HG03196 (cell line): Measurements from ENCODE around the gene HCN1.
"Not testable (repeated sequence)": the region's sequence is repeated elsewhere in the genome, so short reads cannot be mapped to it uniquely, and the experiment has no call there.

ENCODE experiments used
- ATAC-seq: cut with Tn5 transposase; IDR thresholded peaks from one replicate; pipeline ENCODE4 v1.9.1; 2021; ENCODE audit not compliant: unreplicated experiment

HCN1 gene

DNA sequence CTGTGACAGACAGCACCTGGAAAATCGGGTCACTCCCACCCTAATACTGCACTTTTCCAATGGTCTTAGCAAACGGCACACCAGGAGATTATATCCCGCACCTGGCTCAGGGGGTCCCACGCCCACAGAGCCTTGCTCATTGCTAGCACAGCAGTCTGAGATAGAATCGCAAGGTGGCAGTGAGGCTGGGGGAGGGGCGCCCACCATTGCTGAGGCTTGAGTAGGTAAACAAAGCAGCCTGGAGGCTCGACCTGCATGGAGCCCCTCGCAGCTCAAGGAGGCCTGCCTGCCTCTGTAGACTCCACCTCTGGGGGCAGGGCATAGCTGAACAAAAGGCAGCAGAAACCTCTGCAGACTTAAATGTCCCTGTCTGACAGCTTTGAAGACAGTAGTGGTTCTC lies 383.6 kb downstream of the HCN1 start:
- not testable (repeated sequence) for ATAC-seq

DNA sequence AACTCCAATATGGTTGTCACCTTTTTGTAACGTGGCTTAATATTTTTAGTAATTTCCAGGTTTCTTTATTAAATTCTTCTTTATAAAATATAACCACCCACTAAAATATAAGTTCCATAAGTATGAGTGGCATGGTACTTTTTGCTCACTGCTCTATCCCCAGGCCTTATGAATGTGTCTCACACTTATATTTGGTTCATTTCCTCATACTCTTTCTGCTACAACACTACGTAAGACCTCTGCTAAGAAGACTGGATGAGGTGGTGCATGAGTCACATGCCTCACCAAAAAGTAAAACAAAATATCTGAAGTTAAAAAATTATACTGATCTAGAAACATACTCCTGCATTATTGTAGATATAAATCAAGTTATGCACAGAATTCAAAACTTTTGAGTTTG lies 400.9 kb downstream of the HCN1 start:
- no peak for ATAC-seq

DNA sequence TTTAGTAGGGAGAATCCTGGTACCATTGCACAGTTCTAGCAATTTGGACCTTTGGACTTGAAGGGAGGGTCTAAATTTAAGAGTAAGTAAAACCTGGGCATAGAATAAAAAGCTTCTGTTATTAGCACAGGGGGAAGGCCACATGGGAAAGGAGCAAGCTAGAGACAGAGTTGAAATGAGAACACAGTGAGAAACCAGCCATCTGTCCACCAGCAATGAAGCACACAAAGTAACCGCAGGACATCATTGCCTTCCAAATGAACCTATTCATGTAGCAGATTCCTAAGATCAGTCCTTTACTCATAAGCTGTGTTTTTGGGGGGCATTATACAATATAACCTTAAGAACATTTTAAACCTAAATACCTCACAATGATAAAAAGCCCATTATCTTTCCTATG lies 407.4 kb downstream of the HCN1 start:
- no peak for ATAC-seq

DNA sequence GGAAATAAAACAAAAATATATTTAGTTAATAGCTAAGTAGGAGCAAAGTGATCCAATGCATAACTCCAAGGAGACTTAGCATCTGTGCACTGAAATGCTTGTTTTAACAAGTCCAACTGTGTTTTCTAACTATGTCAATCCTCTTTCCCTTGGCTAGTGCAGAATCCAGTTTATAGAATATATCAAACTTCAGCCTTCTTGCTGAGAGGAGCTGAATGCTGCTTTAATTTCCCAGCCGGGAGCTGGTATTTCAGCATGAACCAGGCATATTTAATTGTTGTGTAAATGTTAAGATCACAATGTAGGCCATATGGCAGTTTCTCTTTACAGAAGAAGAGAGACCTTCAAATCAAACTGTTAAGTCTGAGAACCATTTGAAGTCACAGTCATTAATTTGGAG lies 411.7 kb downstream of the HCN1 start:
- no peak for ATAC-seq

DNA sequence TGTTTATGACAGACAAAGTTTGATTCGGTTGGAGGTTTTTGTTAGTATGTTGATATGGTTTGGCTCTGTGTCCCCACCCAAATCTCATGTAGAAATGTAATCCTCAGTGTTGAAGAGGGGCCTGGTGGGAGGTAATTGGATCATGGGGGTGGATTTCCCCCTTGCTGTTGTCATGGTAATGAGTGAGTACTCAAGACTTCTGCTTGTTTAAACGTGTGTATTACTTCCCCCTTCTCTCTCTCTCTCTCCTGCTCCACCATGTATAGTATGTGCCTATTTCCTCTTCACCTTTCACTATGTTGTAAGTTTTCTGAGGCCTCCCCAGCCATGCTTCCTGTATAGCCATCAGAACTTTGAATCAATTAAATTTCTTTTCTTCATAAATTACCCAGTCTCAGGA lies 415.1 kb downstream of the HCN1 start:
- no peak for ATAC-seq

DNA sequence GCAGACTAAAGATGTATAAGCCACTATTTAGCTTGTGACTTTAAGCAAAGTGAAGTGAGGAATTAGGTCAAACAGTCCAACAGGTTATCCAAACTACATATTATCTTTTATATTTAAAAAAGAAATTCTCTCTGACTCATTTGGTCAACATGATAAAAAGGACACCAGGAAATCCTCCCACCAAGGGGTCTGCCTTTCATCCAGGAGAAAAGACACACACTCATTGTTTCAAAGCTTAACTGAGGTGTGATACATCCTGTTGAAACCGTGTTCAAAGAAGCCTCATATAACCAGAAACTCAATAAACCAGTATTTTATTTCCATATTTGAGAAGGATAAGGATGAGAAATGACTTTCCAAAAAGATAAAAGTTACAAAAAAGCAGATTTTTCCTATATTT lies 417.1 kb downstream of the HCN1 start:
- no peak for ATAC-seq

DNA sequence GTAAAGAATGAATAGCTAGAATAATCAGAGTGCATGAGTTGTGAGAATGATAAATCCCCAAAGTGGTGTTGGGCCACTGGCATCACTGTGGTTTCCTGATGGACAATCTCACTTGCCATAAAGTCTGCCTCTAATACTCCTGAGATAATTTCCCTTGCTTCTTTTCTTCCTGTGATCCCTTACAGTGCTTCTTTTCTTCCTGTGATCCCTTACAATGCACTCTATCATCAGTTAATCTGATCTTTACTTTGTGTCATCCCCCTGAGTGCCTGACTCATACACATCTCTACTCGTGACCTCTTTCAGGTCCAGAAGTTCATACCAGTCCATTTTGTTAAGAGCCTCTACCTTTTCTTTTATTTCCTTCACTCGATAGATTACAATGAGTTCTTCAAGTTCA lies 418.3 kb downstream of the HCN1 start:
- ATAC-seq: no peak

DNA sequence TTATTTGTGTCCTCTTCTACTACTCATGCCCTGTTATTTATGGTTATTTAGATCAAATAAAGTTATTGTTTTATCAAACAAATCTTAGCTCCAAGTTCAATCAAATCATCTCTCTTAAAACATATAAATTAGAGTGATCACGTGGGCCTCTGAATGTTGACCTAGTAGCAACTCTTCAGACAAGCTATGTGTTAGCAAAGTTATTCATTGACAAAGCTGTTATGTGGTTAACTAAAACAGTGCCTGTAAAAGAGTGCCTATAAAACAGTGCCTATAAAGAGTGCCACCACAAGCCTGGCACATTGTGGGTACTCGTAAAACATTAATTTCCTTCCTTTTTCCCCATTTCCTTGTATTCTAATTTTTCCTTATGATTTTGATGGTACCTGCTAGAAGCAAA lies 421.9 kb downstream of the HCN1 start:
- no peak for ATAC-seq

DNA sequence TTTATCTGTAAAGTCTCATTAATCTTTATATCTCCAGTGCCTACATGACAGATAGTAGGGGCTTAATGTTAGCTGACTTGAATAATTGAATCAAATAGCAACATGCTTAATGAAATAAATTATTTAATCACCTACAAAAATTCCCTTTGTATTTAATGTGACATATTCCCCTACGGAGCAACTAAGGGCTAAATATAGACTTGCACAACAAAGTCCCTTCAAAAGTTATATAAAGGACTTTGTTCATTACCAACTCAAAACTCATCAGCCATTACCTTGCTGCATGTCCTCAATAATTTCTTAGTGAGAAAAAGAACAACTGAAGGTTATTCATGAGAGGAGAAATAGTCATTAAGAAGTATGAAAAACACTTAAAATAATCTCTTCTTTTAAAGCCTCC lies 424.6 kb downstream of the HCN1 start:
- ATAC-seq: no peak

DNA sequence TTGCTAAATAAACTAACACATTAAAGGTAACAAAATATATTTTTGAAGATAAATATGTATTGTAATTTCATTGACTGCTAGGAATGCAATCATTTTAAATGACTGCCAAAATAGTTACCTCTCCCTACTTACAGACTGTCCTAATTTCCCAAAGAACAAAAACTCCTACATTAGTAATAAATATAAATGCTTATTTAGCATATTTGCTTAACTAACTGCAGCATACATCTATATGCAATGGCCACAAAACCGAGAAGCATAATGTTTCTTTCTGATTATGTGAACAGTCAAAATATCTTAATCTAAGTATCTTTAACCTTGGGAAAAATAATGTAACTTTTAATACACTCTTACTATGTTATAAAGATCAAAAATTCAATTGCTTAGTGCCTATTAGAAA lies 431.7 kb downstream of the HCN1 start:
- ATAC-seq: no peak

DNA sequence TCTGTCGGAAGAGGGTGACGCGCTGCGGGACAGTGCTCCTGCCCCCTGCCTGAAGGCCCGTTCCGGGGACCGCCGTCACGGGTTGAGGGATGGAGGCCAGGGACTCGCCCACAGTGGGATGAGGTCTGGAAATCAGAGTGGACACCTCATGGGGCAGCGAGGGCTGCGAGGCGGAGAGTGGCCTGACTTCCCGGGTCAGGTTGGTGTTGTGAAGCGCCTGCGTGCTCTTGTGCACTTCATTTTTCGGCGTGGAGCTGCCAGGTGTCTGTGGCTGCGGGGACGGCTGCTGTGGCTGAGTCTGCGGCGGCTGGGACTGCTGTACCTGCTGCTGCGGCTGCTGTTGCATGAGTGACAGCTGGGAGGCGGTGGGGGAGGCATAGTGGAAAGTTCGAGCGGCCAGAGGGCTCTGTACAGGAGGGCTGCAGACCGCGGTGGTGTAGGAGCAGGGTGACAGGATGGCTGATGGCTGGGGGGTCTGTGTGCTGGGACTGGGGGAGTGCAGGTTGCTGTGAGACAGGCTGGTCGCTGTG lies 434.1 kb downstream of the HCN1 start:
- ATAC-seq: no peak

DNA sequence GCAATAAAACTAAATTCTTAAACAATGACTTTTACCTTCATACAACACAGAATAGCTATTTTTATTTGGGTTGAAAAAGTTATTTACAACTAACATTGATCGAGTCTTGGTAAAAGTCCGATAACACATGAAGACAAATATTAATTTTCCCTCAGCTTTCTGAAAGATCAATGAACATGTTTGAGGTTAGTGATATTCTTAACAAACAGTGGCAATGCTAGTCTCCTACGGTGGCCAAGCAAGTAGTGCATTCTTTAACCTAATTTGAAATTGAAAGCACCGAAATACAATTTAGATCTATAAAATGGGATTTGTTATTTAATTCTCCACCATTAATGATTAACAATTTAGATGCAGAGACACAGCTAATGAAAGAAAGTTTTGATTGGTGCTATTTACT lies 435.1 kb downstream of the HCN1 start:
- no peak for ATAC-seq

DNA sequence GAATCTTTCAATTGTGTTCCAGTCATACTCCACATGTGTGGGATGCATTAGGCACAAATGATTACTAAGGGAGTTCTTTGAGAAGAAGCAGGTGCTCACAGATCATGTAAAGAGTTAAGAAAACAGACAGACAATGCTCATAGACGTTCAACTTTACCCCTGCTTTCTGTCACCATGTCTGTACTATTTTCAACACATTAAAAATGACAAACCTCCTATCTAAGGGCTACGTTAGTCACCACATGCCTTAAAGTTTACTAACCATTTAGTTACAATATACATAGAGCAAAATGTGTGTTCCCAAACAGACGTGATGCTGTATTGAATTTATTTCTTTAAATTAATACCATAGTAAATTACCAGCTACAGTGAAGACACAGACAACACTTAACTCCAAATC lies 435.9 kb downstream of the HCN1 start:
- ATAC-seq: no peak

DNA sequence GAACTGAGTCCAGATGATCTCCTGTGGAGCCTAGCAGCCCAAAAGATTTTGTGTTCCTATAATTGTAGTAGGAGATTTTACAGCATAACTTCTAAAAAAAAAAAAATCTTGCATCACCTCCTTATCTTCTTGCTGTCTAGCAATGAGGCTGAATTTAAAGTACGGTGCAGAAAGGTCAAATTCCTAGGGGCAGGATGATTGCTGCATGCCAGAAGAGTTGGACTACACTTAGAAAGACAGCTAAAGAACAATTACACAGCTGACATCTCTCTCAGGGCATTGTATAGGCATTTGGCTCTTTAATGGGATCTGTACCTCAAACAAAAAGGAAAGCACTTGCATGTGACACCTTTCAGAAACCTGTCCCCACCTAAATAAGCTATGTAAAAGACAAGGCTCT lies 443.2 kb downstream of the HCN1 start:
- ATAC-seq: no peak

DNA sequence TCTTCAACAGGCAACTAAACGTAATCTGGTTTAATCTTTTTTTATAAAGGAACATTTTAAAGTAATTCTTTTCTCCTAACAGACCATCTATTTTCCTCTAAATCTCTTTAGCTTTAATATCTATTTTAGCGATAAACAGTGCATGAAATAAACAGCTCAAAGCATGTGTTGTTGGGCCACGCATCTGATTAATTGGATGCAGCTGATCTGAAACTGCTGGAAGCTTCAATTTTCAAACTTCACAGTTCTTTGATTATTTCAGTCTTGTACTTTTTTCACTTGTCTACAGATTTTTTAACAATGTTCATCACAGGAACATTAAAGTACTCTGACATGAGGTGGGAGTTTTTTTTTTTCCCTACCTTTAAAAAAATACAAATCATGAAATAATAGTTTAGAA lies 443.6 kb downstream of the HCN1 start:
- no peak for ATAC-seq

DNA sequence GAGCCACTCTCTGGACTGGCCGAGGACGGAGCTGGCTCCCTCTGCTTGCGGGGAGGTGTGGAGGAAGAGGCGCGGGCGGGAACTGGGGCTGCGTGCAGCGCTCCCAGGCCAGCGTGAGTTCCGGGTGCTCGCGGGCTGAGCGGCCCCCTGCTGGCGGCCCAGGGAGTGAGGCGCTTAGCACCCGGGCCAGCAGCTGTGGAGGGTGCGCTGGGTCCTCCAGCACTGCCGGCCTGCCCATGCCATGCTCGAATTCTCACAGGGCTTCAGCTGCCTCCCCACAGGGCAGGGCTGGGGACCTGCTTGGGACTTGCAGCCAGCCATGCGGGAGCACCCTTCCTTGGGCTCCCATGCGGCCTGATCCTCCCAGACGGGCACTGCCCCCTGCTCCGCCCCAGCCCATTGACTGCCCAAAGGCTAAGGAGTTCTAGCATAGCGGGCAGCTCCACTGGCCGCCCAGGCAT lies 470.6 kb downstream of the HCN1 start:
- no peak for ATAC-seq

DNA sequence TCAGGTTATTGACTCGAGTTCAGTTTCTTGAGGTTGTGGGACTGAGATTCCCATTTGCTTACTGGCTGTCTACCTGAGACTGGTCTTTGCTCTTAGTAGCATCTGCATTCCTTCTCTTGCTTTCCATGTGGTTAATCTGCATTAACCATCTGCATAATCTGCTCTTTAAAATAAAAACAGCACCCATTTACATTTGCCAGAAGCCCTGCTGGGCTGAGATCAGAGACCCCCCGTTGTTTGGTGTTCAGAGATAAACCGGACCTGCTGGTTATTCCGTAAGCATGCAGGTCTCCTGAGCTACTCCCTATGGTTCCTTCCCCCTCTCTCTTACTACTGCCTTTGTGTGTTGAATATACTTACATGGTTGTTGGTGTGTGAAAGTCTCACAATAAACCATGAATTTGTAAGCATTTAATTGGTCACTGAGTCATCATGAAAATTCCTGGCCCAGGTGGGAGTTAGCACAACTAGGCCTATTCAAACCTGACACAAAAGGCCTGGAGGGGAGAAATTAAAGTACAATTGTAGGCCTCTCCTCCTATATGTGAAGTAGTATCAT lies 490.7 kb downstream of the HCN1 start:
- ATAC-seq: no peak
